Muscle of arm (tissue), 14 donors: ENCODE results near the gene ATG13. TPM values are rescaled to one million over a fixed set of nuclear protein-coding genes. Genes with fewer than 3 reads are reported as not detected.
"Not testable (repeated sequence)": the region's sequence is repeated elsewhere in the genome, so short reads cannot be mapped to it uniquely, and the experiment has no call there.

Source experiments
- DNase-seq: peaks from one replicate; pipeline ENCODE4 v3.0.0-alpha.2; 2013
- long read RNA-seq, 11 donors: transcript quantifications; one replicate each; lab custom pipeline, GENCODE V29; 2026
- polyA plus RNA-seq, 12 donors: library from polyadenylated mRNA; unstranded; fragments of 120-200 nt; gene quantifications; one replicate each; pipeline ENCODE4 v1.2.1, GENCODE V29; 2013; ENCODE audit not compliant: insufficient read length in 12 of 12

The ATG13 gene
- 10 to 100 TPM in 11 of 12 donors, not detected in 1; 21.5 to 47.2 (median 35.9) TPM for polyA plus RNA-seq
- long read RNA-seq, donor 1, full-length matches to known transcripts = 10 of 10 reads
- long read RNA-seq, donor 1, partial matches to known transcripts = 0 of 10 reads
- long read RNA-seq, donor 1, other reads (novel, unspliced or antisense) = 0 of 10 reads
- long read RNA-seq, donor 2, full-length matches to known transcripts = 3 of 8 reads
- long read RNA-seq, donor 2, partial matches to known transcripts = 5 of 8 reads
- long read RNA-seq, donor 2, other reads (novel, unspliced or antisense) = 0 of 8 reads
- long read RNA-seq, donor 3, full-length matches to known transcripts = 2 of 2 reads
- long read RNA-seq, donor 3, partial matches to known transcripts = 0 of 2 reads
- long read RNA-seq, donor 3, other reads (novel, unspliced or antisense) = 0 of 2 reads
- long read RNA-seq, donor 4, partial matches to known transcripts = 0 of 1 reads
- long read RNA-seq, donor 4, other reads (novel, unspliced or antisense) = 0 of 1 reads
- long read RNA-seq, donor 5 = 0 reads
- long read RNA-seq, donor 6, full-length matches to known transcripts = 3 of 3 reads
- long read RNA-seq, donor 6, partial matches to known transcripts = 0 of 3 reads
- long read RNA-seq, donor 6, other reads (novel, unspliced or antisense) = 0 of 3 reads
- long read RNA-seq, donor 7, full-length matches to known transcripts = 2 of 2 reads
- long read RNA-seq, donor 7, partial matches to known transcripts = 0 of 2 reads
- long read RNA-seq, donor 7, other reads (novel, unspliced or antisense) = 0 of 2 reads
- long read RNA-seq, donor 8, full-length matches to known transcripts = 3 of 3 reads
- long read RNA-seq, donor 8, partial matches to known transcripts = 0 of 3 reads
- long read RNA-seq, donor 8, other reads (novel, unspliced or antisense) = 0 of 3 reads
- long read RNA-seq, donor 9, full-length matches to known transcripts = 1 of 1 reads
- long read RNA-seq, donor 9, partial matches to known transcripts = 0 of 1 reads
- long read RNA-seq, donor 9, other reads (novel, unspliced or antisense) = 0 of 1 reads
- long read RNA-seq, donor 10, full-length matches to known transcripts = 1 of 1 reads
- long read RNA-seq, donor 10, partial matches to known transcripts = 0 of 1 reads
- long read RNA-seq, donor 10, other reads (novel, unspliced or antisense) = 0 of 1 reads
- long read RNA-seq, donor 11, full-length matches to known transcripts = 2 of 11 reads
- long read RNA-seq, donor 11, partial matches to known transcripts = 9 of 11 reads
- long read RNA-seq, donor 11, other reads (novel, unspliced or antisense) = 0 of 11 reads

GRCh38 chr11:46617134-46617971 is at the start of gene ATG13, which contains the start of gene HARBI1:
Gene ATG13 (plus strand): TSS chr11:46617553. CDS start chr11:46644292, 26,739 bp downstream.
Gene HARBI1 (minus strand): TSS chr11:46617227. CDS start chr11:46616237, 990 bp downstream.
- DNase-seq = peak; percentile 88

GRCh38 chr11:46570790-46571398 is 46.5 kb upstream of the ATG13 start:
- no peak for DNase-seq

GRCh38 chr11:46574656-46575055 is 42.7 kb upstream of the ATG13 start:
- no peak for DNase-seq

DNA sequence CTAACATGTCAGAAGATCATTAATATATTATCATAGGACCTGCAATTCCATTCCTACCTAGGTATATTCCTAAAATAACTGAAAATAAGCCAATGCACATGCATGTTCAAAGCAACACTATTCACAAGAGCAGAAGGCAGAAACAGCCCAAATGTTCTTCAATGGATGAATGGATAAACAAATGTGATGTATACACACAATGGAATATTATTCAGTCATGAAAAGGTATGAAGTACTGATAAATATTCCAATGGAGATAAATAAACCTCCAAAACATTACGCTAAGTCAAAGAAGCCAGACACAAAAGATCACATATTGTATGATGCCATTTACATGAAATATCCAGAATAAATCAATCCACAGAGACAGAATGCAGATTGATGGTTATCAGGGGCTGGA is 40.3 kb upstream of the ATG13 start:
- DNase-seq = no peak

DNA sequence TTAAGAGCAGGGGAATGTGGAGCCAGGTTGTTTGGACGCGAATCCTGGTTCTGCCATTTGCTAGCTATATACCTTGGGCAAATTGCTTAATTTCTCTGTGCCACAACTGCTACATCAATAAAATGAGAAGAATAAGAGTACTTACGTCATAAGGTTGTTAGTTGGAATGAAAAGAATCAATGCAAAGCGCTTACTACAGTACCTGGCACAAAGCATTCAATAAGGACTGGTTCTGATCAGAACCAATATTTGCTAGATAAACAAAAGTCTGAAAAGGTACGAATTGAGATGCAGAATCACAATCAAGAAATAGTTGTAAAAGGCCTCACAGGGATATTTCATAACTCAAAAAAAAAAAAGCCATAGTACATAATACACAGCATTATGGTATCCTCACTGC is 34.8 kb upstream of the ATG13 start:
- no peak for DNase-seq

- not testable (repeated sequence) for DNase-seq
These were observed 33.8 kb upstream of the ATG13 start for GRCh38 chr11:46583513-46583912.

- DNase-seq = no peak
These were observed 29.2 kb upstream of the ATG13 start for GRCh38 chr11:46588131-46588530.

DNA sequence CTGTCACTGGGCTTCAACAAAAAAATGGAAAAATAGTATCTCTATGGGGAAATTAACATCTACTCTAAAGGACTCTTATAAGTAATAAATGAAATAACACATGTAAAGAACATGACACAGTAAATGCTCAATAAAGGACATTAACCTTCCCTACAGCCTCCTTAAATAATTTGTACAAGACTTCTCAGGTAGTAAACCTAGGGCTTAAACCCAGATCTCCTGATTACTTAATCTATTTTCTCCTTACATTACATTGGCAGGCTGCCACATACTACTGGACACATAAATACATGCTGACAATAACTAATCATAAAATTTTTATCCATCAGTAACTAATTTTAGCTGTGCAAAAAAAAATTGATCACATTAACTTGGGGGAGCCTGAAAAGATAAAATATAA is 28.4 kb upstream of the ATG13 start:
- DNase-seq = no peak

GRCh38 chr11:46590740-46591605 is 26.4 kb upstream of the ATG13 start:
- DNase-seq = no peak

DNA sequence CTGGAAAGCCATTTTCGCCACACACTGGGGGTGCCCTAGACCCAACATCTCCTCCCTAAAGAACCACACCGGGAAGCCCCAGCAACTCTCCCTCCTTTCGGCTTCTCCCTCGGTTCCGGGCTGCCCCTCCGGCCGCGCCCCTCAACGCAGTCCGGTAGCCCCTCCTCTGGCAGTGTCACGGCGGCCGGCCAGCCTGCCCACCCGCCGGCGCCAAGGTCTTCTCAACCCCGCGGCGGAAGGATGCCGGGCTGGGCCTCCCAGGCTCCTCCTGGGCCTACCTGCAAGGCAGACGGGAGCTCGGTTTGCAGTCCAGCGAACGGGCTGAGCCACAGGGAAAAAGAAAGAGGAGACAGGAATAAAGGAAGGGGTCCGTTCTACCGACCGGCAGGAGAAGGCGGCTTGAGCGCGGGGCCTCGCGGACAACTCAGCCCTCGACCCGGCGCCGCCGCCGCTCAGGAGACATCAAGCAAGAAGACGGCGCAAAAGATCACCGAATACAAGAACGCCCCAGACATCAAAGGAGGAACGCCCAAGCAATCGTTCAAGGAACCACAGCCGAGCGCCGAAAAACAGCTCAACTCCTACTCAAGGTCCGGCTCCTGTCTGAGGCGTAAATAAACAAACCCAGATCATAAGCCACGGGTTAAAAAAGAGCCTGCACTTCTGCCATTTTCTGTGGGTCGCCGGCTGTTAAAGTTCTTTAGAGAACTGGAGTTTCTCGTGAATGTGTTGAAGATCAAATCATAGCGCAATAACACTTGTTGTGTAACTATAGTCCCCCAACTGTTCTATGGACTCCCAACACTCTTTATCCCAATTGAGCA is 23.6 kb upstream of the ATG13 start, which contains the start of gene AMBRA1:
Gene AMBRA1, minus strand, starts transcription at position 474 of the 824 bp plus-strand sequence. CDS start 45,643 bp downstream, outside the sequence.
- DNase-seq = peak; percentile 91

GRCh38 chr11:46594374-46594700 is 23.0 kb upstream of the ATG13 start:
- no peak for DNase-seq

- no peak for DNase-seq
These were observed 22.6 kb upstream of the ATG13 start for GRCh38 chr11:46594785-46595184.

GRCh38 chr11:46597155-46597554 is 20.2 kb upstream of the ATG13 start:
- DNase-seq = no peak

DNA sequence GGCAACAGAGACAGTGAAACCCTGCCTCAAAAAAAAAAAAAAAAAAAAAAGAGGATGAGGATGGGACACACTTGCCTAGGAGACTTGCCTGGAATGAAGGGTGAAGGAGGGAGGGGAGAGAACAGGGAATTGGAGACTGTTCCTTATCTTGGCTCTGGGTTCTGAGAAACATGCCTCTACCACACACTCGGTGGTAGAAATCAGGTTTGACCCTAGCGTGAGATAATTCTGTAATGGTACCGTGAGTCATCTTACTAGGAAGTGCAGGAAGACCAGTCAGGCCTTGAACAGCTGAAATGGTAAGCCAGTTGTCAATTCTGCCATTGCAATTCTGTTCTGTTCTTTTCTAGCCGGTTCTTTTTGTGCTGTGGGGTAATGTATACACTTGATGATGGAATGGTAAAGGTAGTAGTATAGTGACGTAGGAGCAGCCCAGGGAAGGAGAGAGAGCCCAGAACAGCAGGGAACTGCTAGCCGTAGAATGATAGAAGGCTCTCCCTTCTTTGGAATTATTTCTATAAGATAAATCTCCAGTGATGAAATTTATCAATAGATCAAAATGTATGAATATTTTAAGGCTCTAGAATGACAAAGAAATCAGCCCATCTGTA is 19.6 kb upstream of the ATG13 start:
- DNase-seq = no peak

- DNase-seq = no peak
These were observed 17.8 kb upstream of the ATG13 start for GRCh38 chr11:46599340-46600193.

DNA sequence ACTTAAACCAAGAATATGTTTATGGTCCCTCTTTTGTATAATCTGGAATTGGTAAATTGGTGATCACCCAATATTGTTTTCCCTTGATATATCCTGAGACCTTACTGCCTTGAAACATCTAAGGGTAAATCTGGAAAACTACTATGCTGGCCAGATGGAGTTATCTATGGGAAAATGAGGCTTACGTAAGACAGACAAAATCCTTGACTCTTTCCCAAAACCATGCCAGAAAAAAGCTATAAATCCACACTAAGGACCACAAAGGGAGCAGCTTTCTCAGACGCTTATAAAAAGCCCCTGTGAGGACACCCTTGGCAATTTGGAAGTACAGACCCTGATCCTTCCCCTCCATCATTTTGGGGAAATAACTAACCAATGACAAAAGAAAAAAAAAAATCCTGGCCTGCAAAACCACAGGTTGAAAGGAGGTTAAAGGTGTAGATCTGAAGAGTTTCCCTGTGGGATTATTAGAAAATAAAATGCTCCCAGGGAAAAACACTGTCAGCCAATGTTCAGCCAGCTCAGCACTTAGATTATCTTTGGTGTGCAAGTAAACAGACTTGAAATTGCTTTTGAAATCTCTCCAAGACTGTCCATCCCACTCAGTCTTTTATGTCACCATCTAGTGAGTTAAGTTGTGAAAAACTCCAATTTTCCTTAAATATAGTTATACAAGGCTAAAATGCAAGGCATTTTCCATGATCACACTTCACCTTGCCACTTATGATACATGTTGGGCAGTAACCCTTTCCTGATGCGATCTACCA is 17.0 kb upstream of the ATG13 start:
- DNase-seq = no peak
